ENCODE measurements around the gene PARD3B.

Gene PARD3B

GRCh38 chr2:205531072-205531471 is 985.8 kb downstream of the PARD3B start:
- Histone ChIP-seq H3K4me2 (ENCODE audit: low read length) (no peak overlapping the region), H3K79me2 (ENCODE audit: control insufficient read depth, low read length) (no peaks in the 10 kb centered on the region), H3K9me3 (ENCODE audit: control insufficient read depth, insufficient read depth, low read length) (no peaks in the 10 kb centered on the region), H3K9me2 (replicated peaks; ENCODE audit: control insufficient read depth, low read length) (no peaks in the 10 kb centered on the region), H4K20me1 (ENCODE audit: control insufficient read depth, insufficient read depth, low read depth, low read length) (no peaks in the 10 kb centered on the region), H3K4me1 (ENCODE audit: control insufficient read depth, low read length) (no peaks in the 10 kb centered on the region), H3F3A (ENCODE audit: control insufficient read depth, insufficient read depth) (no peaks in the 10 kb centered on the region), H3K36me3 (ENCODE audit: control insufficient read depth, low read length) (no peaks in the 10 kb centered on the region), H3K4me3 (ENCODE audit: low read length) (no peak overlapping the region), H3K27ac (ENCODE audit: low read depth, low read length) (no peak overlapping the region), H3K27me3 (ENCODE audit: control insufficient read depth, low read length) (no peaks in the 10 kb centered on the region)
- TF ChIP-seq EZH2phosphoT487 (IDR thresholded peaks at IDR 0.05; ENCODE audit: borderline replicate concordance, low read length) (no peak), CTCF (IDR thresholded peaks at IDR 0.05; ENCODE audit: low read depth, low read length, poor library complexity, severe bottlenecking) (no peak)

- H3K79me2 ChIP-seq (ENCODE audit: control insufficient read depth, low read length) = no peaks in the 10 kb centered on the region
- no peaks in the 10 kb centered on the region for H3F3A ChIP-seq (ENCODE audit: control insufficient read depth, insufficient read depth)
- no peaks in the 10 kb centered on the region for H3K9me2 ChIP-seq (replicated peaks; ENCODE audit: control insufficient read depth, low read length)
- no peak overlapping the region for H3K4me2 ChIP-seq (ENCODE audit: low read length)
- H4K20me1 ChIP-seq (ENCODE audit: control insufficient read depth, insufficient read depth, low read depth, low read length) = no peaks in the 10 kb centered on the region
- no peaks in the 10 kb centered on the region for H3K4me1 ChIP-seq (ENCODE audit: control insufficient read depth, low read length)
- H3K27me3 ChIP-seq (ENCODE audit: control insufficient read depth, low read length) = no peaks in the 10 kb centered on the region
- no peak overlapping the region for H3K4me3 ChIP-seq (ENCODE audit: low read length)
- no peaks in the 10 kb centered on the region for H3K9me3 ChIP-seq (ENCODE audit: control insufficient read depth, insufficient read depth, low read length)
- no peaks in the 10 kb centered on the region for H3K36me3 ChIP-seq (ENCODE audit: control insufficient read depth, low read length)
- H3K27ac ChIP-seq (ENCODE audit: low read depth, low read length) = no peak overlapping the region
- TF ChIP-seq EZH2phosphoT487 (IDR thresholded peaks at IDR 0.05; ENCODE audit: borderline replicate concordance, low read length) (no peak), CTCF (IDR thresholded peaks at IDR 0.05; ENCODE audit: low read depth, low read length, poor library complexity, severe bottlenecking) (no peak)
These were observed 986.3 kb downstream of the PARD3B start for GRCh38 chr2:205531489-205532148.

- H3K4me2 ChIP-seq (ENCODE audit: low read length) = no peak overlapping the region
- no peak overlapping the region for H3K27ac ChIP-seq (ENCODE audit: low read depth, low read length)
- no peaks in the 10 kb centered on the region for H3K36me3 ChIP-seq (ENCODE audit: control insufficient read depth, low read length)
- no peaks in the 10 kb centered on the region for H3K79me2 ChIP-seq (ENCODE audit: control insufficient read depth, low read length)
- H3K4me3 ChIP-seq (ENCODE audit: low read length) = no peak overlapping the region
- H3K9me3 ChIP-seq (ENCODE audit: control insufficient read depth, insufficient read depth, low read length) = no peaks in the 10 kb centered on the region
- no peak for TF ChIP-seq CTCF (IDR thresholded peaks at IDR 0.05; ENCODE audit: low read depth, low read length, poor library complexity, severe bottlenecking)
- H3K27me3 ChIP-seq (ENCODE audit: control insufficient read depth, low read length) = 0 out of 2 replicates have a peak, but pooled peaks cover 2% of the 10 kb centered on the region
- H3F3A ChIP-seq (ENCODE audit: control insufficient read depth, insufficient read depth) = no peaks in the 10 kb centered on the region
- H4K20me1 ChIP-seq (ENCODE audit: control insufficient read depth, insufficient read depth, low read depth, low read length) = no peaks in the 10 kb centered on the region
- H3K4me1 ChIP-seq (ENCODE audit: control insufficient read depth, low read length) = no peaks in the 10 kb centered on the region
- H3K9me2 ChIP-seq (replicated peaks; ENCODE audit: control insufficient read depth, low read length) = no peaks in the 10 kb centered on the region
These were observed 989.7 kb downstream of the PARD3B start for GRCh38 chr2:205535001-205535400.
